Measurements from ENCODE around the gene SHANK1.

- TF ChIP-seq CTCF (conservative IDR thresholded peaks at IDR 0.05; ENCODE audit: low read depth, low read length) (no peak), EZH2 (IDR thresholded peaks at IDR 0.05; ENCODE audit: low read length, unreplicated experiment) (no peak), EZH2phosphoT487 (IDR thresholded peaks at IDR 0.05; ENCODE audit: borderline replicate concordance, low read length) (no peak)
Observed at GRCh38 chr19:50662651-50663481, 56.7 kb downstream of the SHANK1 start.
